B cell (primary cell): ENCODE results near the gene NET1. TPM values are rescaled to one million over a fixed set of nuclear protein-coding genes. Genes with fewer than 3 reads are reported as not detected.

ENCODE experiments used
- ATAC-seq: fragments of 200-7000 bp; cut with Tn5 transposase; one replicate; pipeline ENCODE4 v1.10.0; 2021; ENCODE audit warnings: low read depth, mild to moderate bottlenecking, moderate number of reproducible peaks, moderate library complexity
- CTCF ChIA-PET: fragments of 350-600 bp; sonication (Branson Sonifier 250); formaldehyde crosslinking; loops from one replicate; lab custom pipeline; 2021; ENCODE audit warnings: antibody characterized with exemption, inconsistent platforms; lab: Charles Lee
- POLR2A ChIA-PET: fragments of 350-600 bp; sonication (Branson Sonifier 250); formaldehyde crosslinking; loops from one replicate; lab custom pipeline; 2021; ENCODE audit warnings: antibody characterized with exemption; lab: Charles Lee
- DNase-seq: peaks from one replicate; pipeline ENCODE4 v3.0.0; 2013
- H2AFZ ChIP-seq: 2 replicates; pipeline ENCODE4 v1.6.1; 2012; ENCODE audit warnings: mild to moderate bottlenecking, low read depth, low read length; ENCODE audit not compliant: insufficient read depth, poor library complexity, severe bottlenecking
- H3K27ac ChIP-seq, 2 donors: 1 replicate in 1 of 2; 2 replicates in 1 of 2; pipeline ENCODE4 v1.5.1; 2012 to 2013; ENCODE audit warnings: low read length in 2 of 2, mild to moderate bottlenecking in 2 of 2, moderate library complexity in 1 of 2
- H3K27me3 ChIP-seq, 4 experiments: fragments of 200-600 bp in 1 of 4; sonication (generic) in 1 of 4; replicated peaks in 1 of 4; 1 replicate in 2 of 4; 2 replicates in 2 of 4; pipeline versions ENCODE4 v1.6.1 to v1.7.0; 2013 to 2016; ENCODE audit warnings: low read length in 3 of 4, mild to moderate bottlenecking in 2 of 4, mixed read lengths in 1 of 4, moderate library complexity in 1 of 4; ENCODE audit not compliant: insufficient read depth in 4 of 4, control insufficient read depth in 3 of 4; ENCODE audit errors: control extremely low read depth in 1 of 4
- H3K36me3 ChIP-seq, 2 experiments: replicated peaks in 1 of 2; 1 replicate in 1 of 2; 2 replicates in 1 of 2; pipeline versions ENCODE4 v1.6.1 to v1.7.1; 2013; ENCODE audit warnings: low read length in 1 of 2; ENCODE audit not compliant: insufficient read depth in 2 of 2, control insufficient read depth in 1 of 2; ENCODE audit errors: control extremely low read depth in 1 of 2, extremely low read depth in 1 of 2
- H3K4me1 ChIP-seq, 2 donors: fragments of 200-600 bp in 1 of 2; sonication (generic) in 1 of 2; 1 replicate in 1 of 2; 2 replicates in 1 of 2; pipeline versions ENCODE4 v1.5.1 to v1.6.1; 2013 to 2017; ENCODE audit warnings: low read length in 2 of 2; ENCODE audit not compliant: control insufficient read depth in 2 of 2, insufficient read depth in 2 of 2
- H3K4me2 ChIP-seq: replicated peaks from 2 replicates; pipeline ENCODE3; 2012; ENCODE audit warnings: mild to moderate bottlenecking, low read depth, low read length; ENCODE audit not compliant: poor library complexity, severe bottlenecking
- H3K4me3 ChIP-seq, 5 experiments: fragments of 200-600 bp in 1 of 5; sonication (generic) in 1 of 5; 1 replicate in 3 of 5; 2 replicates in 2 of 5; pipeline versions ENCODE4 v1.5.1 to v1.7.0; 2011 to 2016; ENCODE audit warnings: low read length in 4 of 5, mild to moderate bottlenecking in 4 of 5, low read depth in 2 of 5, control low read depth in 1 of 5, moderate library complexity in 1 of 5; ENCODE audit not compliant: insufficient read depth in 1 of 5; ENCODE audit errors: control extremely low read depth in 1 of 5, extremely low read depth in 1 of 5
- H3K79me2 ChIP-seq: fragments of 200-600 bp; sonication (generic); one replicate; pipeline ENCODE4 v1.6.0; 2016; ENCODE audit warnings: low read length; ENCODE audit not compliant: control insufficient read depth, insufficient read depth
- H3K9ac ChIP-seq: fragments of 200-600 bp; sonication (generic); 2 replicates; pipeline ENCODE4 v1.6.1; 2017; ENCODE audit warnings: mild to moderate bottlenecking, low read length, moderate library complexity
- H3K9me3 ChIP-seq, 3 donors: one replicate each; pipeline versions ENCODE4 v1.6.1 to v1.7.1; 2013; ENCODE audit warnings: low read length in 2 of 3; ENCODE audit not compliant: control insufficient read depth in 2 of 3, insufficient read depth in 1 of 3; ENCODE audit errors: control extremely low read depth in 1 of 3
- H4K20me1 ChIP-seq: 2 replicates; pipeline ENCODE4 v1.6.0; 2012; ENCODE audit warnings: mild to moderate bottlenecking, low read length; ENCODE audit not compliant: insufficient read depth, control insufficient read depth, poor library complexity, severe bottlenecking
- H3K27ac Mint-ChIP-seq: one replicate; pipeline ENCODE4 v1.8.0; 2021; ENCODE audit warnings: mixed read lengths
- H3K27me3 Mint-ChIP-seq: one replicate; pipeline ENCODE4 v1.8.0; 2021; ENCODE audit warnings: mixed read lengths
- H3K4me1 Mint-ChIP-seq: one replicate; pipeline ENCODE4 v1.8.0; 2021; ENCODE audit warnings: mixed read lengths
- H3K4me3 Mint-ChIP-seq: one replicate; pipeline ENCODE4 v1.8.0; 2021; ENCODE audit warnings: mixed read lengths
- H3K9me3 Mint-ChIP-seq: one replicate; pipeline ENCODE4 v1.8.0; 2022; ENCODE audit warnings: mixed read lengths; ENCODE audit not compliant: insufficient read depth
- CTCF ChIP-seq: fragments of 200-600 bp; IDR thresholded peaks from one replicate; pipeline ENCODE4 v1.8.0; 2022; ENCODE audit warnings: antibody characterized with exemption, mild to moderate bottlenecking
- EZH2 ChIP-seq: IDR thresholded peaks from 2 replicates; pipeline ENCODE4 v1.6.1; 2012; ENCODE audit warnings: borderline replicate concordance, low read depth, mild to moderate bottlenecking, moderate library complexity, low read length; ENCODE audit not compliant: insufficient read depth, poor library complexity, severe bottlenecking
- WGBS: methylation state at CpG from one replicate; pipeline ENCODE4 v1.1.5; 2013; ENCODE audit warnings: missing lambda C conversion rate; ENCODE audit not compliant: insufficient coverage; 5-methylcytosine and 5-hydroxymethylcytosine counted together
- intact Hi-C: fragments of 100-400 bp; cut with micrococcal nuclease; formaldehyde crosslinking; loops from one replicate; pipeline ENCODE4 v1.10.0; 2022
- polyA plus RNA-seq: library from polyadenylated mRNA; depleted of rRNA; stranded (reverse); fragments of >200 nt; gene quantifications from 2 replicates; pipeline ENCODE4 v1.2.3, GENCODE V29; 2012
- total RNA-seq, 2 donors: library from RNA; stranded (reverse); fragments of 120-200 nt in 1 of 2; gene quantifications; 1 replicate in 1 of 2; 2 replicates in 1 of 2; pipeline versions ENCODE4 v1.2.3 to v1.2.4, GENCODE V29; 2013 to 2022

Gene NET1
- total and polyA plus RNA-seq, 2 donors (not counting 1 experiment from before 2014, with no cell fraction given), result 3.5 to 6.4 TPM

- Histone ChIP-seq H3K79me2 (no peaks in the 10 kb centered on the region), H3K27me3 (peaks cover 0 to 4% (median 0%) of the 10 kb centered on the region in 4 experiments), H2AFZ (no peak overlapping the region), H3K4me1 (no peaks in the 10 kb centered on the region), H3K36me3 (no peaks in the 10 kb centered on the region), H3K9ac (no peak overlapping the region), H4K20me1 (no peaks in the 10 kb centered on the region), H3K9me3 (no peaks in the 10 kb centered on the region), H3K4me2 (no peak overlapping the region), H3K4me3 (no peak overlapping the region), H3K27ac (no peak overlapping the region)
- POLR2A ChIA-PET, result no interaction called here
- ATAC-seq (no peak), DNase-seq (no peak)
- WGBS, result 70% methylated on average over 2 of the region's 2 CpGs
- H3K9me3 Mint-ChIP-seq, result no peaks in the 10 kb centered on the region
- TF ChIP-seq EZH2, result no peak
- TF ChIP-seq CTCF, result no peak
- no peaks in the 10 kb centered on the region for H3K4me1 Mint-ChIP-seq
- peaks cover 14% of the 10 kb centered on the region for H3K27me3 Mint-ChIP-seq
- no peak overlapping the region for H3K27ac Mint-ChIP-seq
- intact Hi-C loops, result no loop called here
- H3K4me3 Mint-ChIP-seq, result no peak overlapping the region
- CTCF ChIA-PET, result interaction anchor here (1.0 kb wide), 1 partner anchor 117 kb away, joined by 4 read pairs; no protein-coding TSS in a partner anchor
Observed at GRCh38 chr10:5506246-5506645, 93.9 kb downstream of the NET1 start.

GRCh38 chr10:5506751-5507648 is 94.6 kb downstream of the NET1 start:
- DNase-seq, result no peak
- 89% methylated on average over 18 of the region's 19 CpGs for WGBS
- no peak overlapping the region for H3K27ac Mint-ChIP-seq
- Histone ChIP-seq H3K4me1 (no peaks in the 10 kb centered on the region), H3K9me3 (no peaks in the 10 kb centered on the region), H3K27ac (no peak overlapping the region), H3K36me3 (no peaks in the 10 kb centered on the region), H4K20me1 (no peaks in the 10 kb centered on the region), H3K79me2 (no peaks in the 10 kb centered on the region), H3K27me3 (peaks cover 0 to 4% (median 0%) of the 10 kb centered on the region in 4 experiments), H2AFZ (no peak overlapping the region), H3K4me2 (no peak overlapping the region), H3K4me3 (no peak overlapping the region), H3K9ac (no peak overlapping the region)
- H3K9me3 Mint-ChIP-seq, result no peaks in the 10 kb centered on the region
- POLR2A ChIA-PET, result no interaction called here
- H3K27me3 Mint-ChIP-seq, result peaks cover 9% of the 10 kb centered on the region
- intact Hi-C loops, result no loop called here
- no peaks in the 10 kb centered on the region for H3K4me1 Mint-ChIP-seq
- TF ChIP-seq EZH2, result no peak
- no peak for TF ChIP-seq CTCF
- CTCF ChIA-PET, result no interaction called here
- no peak overlapping the region for H3K4me3 Mint-ChIP-seq
- ATAC-seq, result no peak
